Sigmoid colon (tissue), 3 donors: ENCODE data around the gene PTPRE.

ENCODE experiments used
- POLR2A ChIP-seq, 2 donors: fragments of 450-650 bp; IDR thresholded peaks; one replicate each; pipeline ENCODE4 v1.6.1; 2016; ENCODE audit warnings: antibody characterized with exemption in 2 of 2, mild to moderate bottlenecking in 2 of 2, moderate library complexity in 2 of 2
- TF ChIP-seq, protein P1 (sequence below), 4 experiments: fragments of 450-650 bp in 3 of 4; fragments of 200-600 bp in 1 of 4; IDR thresholded peaks; one replicate each; pipeline ENCODE4 v1.5.1; 2016 to 2019; ENCODE audit warnings: antibody characterized with exemption in 4 of 4, mild to moderate bottlenecking in 3 of 4, moderate library complexity in 2 of 4

DNA sequence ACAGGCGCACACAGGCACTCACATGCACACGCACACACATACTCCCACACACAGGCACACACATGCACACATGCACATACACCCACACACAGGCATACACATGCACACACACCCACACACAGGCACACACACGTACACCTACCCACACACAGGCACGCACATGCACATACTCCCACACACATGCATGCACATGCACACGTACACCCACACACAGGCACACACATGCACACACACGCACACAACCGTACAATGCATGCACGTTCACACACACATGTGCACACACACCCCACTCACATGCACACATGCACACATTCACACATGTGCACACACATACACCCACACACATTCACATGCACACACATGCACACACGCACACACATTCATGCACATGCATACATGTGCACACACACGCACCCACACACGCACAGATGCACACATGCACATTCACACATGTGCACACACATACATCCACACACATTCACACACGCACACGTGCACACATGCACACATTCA is 160.0 kb downstream of the PTPRE start:
- TF ChIP-seq, protein P1, sequence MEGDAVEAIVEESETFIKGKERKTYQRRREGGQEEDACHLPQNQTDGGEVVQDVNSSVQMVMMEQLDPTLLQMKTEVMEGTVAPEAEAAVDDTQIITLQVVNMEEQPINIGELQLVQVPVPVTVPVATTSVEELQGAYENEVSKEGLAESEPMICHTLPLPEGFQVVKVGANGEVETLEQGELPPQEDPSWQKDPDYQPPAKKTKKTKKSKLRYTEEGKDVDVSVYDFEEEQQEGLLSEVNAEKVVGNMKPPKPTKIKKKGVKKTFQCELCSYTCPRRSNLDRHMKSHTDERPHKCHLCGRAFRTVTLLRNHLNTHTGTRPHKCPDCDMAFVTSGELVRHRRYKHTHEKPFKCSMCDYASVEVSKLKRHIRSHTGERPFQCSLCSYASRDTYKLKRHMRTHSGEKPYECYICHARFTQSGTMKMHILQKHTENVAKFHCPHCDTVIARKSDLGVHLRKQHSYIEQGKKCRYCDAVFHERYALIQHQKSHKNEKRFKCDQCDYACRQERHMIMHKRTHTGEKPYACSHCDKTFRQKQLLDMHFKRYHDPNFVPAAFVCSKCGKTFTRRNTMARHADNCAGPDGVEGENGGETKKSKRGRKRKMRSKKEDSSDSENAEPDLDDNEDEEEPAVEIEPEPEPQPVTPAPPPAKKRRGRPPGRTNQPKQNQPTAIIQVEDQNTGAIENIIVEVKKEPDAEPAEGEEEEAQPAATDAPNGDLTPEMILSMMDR (IDR thresholded peaks at IDR 0.05), result no peak
- no peak for TF ChIP-seq POLR2A (IDR thresholded peaks at IDR 0.05)
